ENCODE measurements around the gene FIGNL2.
"Not testable (repeated sequence)": the region's sequence is repeated elsewhere in the genome, so short reads cannot be mapped to it uniquely, and the experiment has no call there.

Gene FIGNL2

DNA sequence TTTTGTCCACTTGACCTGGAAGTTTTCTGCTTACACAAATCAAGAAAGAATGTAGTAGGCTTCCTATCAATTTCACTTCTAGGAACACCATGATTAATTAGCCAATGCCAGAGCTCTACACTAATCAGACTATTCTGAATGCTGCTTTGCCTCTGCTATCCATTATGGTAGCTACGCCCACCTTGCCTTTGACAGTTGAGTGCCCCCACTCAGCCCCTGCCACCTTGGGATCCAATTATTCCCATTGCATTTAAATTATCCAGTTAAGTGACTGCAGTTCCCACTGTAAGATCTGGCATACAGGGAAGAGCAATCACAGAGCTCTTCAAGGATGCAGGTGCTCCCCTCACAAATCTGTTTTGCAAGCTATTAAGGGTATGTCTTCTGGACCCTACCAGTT is 47.5 kb downstream of the FIGNL2 start:
- no peaks in the 10 kb centered on the region for H3K36me3 ChIP-seq (ENCODE audit: control insufficient read depth in 1 of 2, insufficient read depth in 2 of 2, low read length in 2 of 2)
- H3K27ac ChIP-seq (ENCODE audit: low read length): no peak overlapping the region
- no peaks in the 10 kb centered on the region for H3K27me3 ChIP-seq (ENCODE audit: low read depth, low read length)
- no peaks in the 10 kb centered on the region for H3K4me1 ChIP-seq (ENCODE audit: control insufficient read depth in 1 of 2, insufficient read depth in 2 of 2, low read length in 2 of 2)
- H3K4me3 ChIP-seq (ENCODE audit: low read depth in 1 of 2, low read length in 2 of 2): no peak overlapping the region
- no peaks in the 10 kb centered on the region for H3K9me3 ChIP-seq (ENCODE audit: control insufficient read depth in 1 of 2, low read length in 2 of 2)

DNA sequence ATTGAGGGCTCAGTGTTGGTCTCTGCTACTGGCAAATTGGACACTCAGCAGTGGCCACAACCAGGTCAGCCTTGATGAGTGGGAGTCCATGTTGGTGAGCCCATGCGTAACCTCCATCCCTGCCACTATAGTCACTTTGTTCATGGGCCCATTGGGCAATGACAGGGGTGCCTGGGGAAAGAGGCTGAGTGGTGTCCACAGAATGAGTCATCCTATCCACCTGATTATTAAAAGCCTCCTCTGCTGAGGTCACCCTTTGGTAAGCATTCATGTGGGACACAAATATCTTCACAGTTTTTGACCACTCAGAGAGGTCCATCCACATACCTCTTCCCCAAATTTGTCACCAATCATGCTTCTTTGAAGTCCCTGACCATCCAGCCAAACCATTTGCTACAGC is 50.0 kb downstream of the FIGNL2 start:
- Histone ChIP-seq H3K27me3 (ENCODE audit: low read depth, low read length) (no peaks in the 10 kb centered on the region), H3K4me1 (ENCODE audit: control insufficient read depth in 1 of 2, insufficient read depth in 2 of 2, low read length in 2 of 2) (no peaks in the 10 kb centered on the region), H3K9me3 (ENCODE audit: control insufficient read depth in 1 of 2, low read length in 2 of 2) (no peaks in the 10 kb centered on the region), H3K27ac (ENCODE audit: low read length) (no peak overlapping the region), H3K4me3 (ENCODE audit: low read depth in 1 of 2, low read length in 2 of 2) (no peak overlapping the region), H3K36me3 (ENCODE audit: control insufficient read depth in 1 of 2, insufficient read depth in 2 of 2, low read length in 2 of 2) (no peaks in the 10 kb centered on the region)

DNA sequence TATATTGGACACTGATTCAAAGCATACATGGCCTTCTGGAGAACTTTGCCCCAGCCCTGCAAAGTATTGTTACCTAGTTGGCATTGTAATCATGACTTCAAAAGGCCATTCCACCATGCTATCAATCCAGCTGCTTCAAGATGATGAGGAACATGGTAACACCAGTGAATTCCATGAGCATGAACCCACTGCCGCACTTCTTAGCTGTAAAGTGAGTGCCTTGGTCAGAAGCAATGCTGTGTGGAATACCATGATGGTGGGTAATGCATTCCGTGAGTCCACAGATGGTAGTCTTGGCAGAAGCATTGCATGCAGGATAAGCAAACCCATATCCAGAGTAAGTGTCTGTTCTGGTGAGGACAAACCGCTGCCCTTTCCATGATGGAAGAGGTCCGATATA is 50.5 kb downstream of the FIGNL2 start:
- H3K4me3 ChIP-seq (ENCODE audit: low read depth in 1 of 2, low read length in 2 of 2); H3K27me3 ChIP-seq (ENCODE audit: low read depth, low read length); H3K36me3 ChIP-seq (ENCODE audit: control insufficient read depth in 1 of 2, insufficient read depth in 2 of 2, low read length in 2 of 2); H3K9me3 ChIP-seq (ENCODE audit: control insufficient read depth in 1 of 2, low read length in 2 of 2); H3K4me1 ChIP-seq (ENCODE audit: control insufficient read depth in 1 of 2, insufficient read depth in 2 of 2, low read length in 2 of 2); H3K27ac ChIP-seq (ENCODE audit: low read length): not testable (repeated sequence)

DNA sequence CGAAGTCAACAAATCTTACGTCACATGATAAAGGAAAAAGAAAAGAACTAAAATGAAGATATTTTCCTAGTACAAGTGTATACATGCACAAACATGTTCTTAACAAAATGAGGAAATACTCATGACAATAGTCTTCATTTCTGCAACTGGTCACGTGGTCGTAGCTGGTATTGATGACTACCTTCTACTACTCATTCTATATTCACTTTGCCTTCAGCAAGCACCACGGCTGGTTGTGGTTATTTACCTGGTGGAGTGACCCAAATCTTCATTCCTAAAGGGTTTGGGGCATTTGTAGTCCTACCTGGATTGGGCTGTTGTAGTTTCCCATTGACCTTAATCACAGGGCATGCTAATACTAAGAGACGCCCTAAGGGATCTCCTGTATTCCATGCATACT is 51.2 kb downstream of the FIGNL2 start:
- no peaks in the 10 kb centered on the region for H3K4me1 ChIP-seq (ENCODE audit: control insufficient read depth in 1 of 2, insufficient read depth in 2 of 2, low read length in 2 of 2)
- H3K36me3 ChIP-seq (ENCODE audit: control insufficient read depth in 1 of 2, insufficient read depth in 2 of 2, low read length in 2 of 2): no peaks in the 10 kb centered on the region
- no peaks in the 10 kb centered on the region for H3K27me3 ChIP-seq (ENCODE audit: low read depth, low read length)
- no peak overlapping the region for H3K4me3 ChIP-seq (ENCODE audit: low read depth in 1 of 2, low read length in 2 of 2)
- H3K27ac ChIP-seq (ENCODE audit: low read length): no peak overlapping the region
- H3K9me3 ChIP-seq (ENCODE audit: control insufficient read depth in 1 of 2, low read length in 2 of 2): no peaks in the 10 kb centered on the region

DNA sequence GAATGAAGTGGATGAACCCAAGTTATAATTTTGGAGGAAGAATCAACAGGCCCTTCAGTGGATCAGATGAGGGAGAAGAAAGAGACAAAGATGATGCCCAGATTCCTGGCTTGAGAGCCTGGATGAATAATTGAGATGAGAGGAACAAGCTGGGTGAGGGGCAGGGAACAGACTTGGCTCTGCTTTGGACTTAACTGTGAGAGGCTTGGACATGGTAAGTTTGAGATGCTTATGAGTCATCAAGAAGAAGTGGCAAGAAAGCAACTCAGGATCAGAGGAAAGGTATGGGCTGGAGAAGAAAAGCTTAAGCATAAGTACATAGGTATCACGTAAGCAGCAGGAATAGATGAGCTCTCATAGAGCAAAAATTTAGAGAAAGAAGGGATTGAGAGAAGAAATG is 55.3 kb downstream of the FIGNL2 start:
- Histone ChIP-seq H3K36me3 (ENCODE audit: control insufficient read depth in 1 of 2, insufficient read depth in 2 of 2, low read length in 2 of 2) (no peaks in the 10 kb centered on the region), H3K4me1 (ENCODE audit: control insufficient read depth in 1 of 2, insufficient read depth in 2 of 2, low read length in 2 of 2) (no peaks in the 10 kb centered on the region), H3K9me3 (ENCODE audit: control insufficient read depth in 1 of 2, low read length in 2 of 2) (no peaks in the 10 kb centered on the region), H3K27me3 (ENCODE audit: low read depth, low read length) (no peaks in the 10 kb centered on the region), H3K4me3 (ENCODE audit: low read depth in 1 of 2, low read length in 2 of 2) (no peak overlapping the region), H3K27ac (ENCODE audit: low read length) (no peak overlapping the region)

DNA sequence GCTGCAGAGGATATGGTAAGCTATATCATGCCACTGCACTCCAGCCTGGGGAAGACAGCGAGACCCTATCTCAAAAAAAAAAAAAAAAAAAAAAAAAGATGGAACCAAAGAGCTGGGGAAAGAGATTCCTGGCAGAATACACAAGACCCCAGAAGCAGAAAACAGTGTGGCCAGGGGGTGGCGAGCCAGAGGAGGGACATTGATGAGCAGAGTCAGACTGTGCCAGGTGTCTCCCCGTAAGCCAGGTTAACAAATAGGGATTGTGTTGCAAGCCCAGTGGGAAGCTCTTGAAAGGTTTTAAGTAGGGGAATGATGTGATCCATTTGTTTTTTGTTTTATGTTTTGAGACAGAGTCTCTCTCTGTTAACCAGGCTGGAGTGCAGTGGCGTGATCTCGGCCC is 56.1 kb downstream of the FIGNL2 start:
- no peak overlapping the region for H3K4me3 ChIP-seq (ENCODE audit: low read depth in 1 of 2, low read length in 2 of 2)
- no peaks in the 10 kb centered on the region for H3K36me3 ChIP-seq (ENCODE audit: control insufficient read depth in 1 of 2, insufficient read depth in 2 of 2, low read length in 2 of 2)
- no peaks in the 10 kb centered on the region for H3K27me3 ChIP-seq (ENCODE audit: low read depth, low read length)
- H3K27ac ChIP-seq (ENCODE audit: low read length): no peak overlapping the region
- H3K4me1 ChIP-seq (ENCODE audit: control insufficient read depth in 1 of 2, insufficient read depth in 2 of 2, low read length in 2 of 2): no peaks in the 10 kb centered on the region
- no peaks in the 10 kb centered on the region for H3K9me3 ChIP-seq (ENCODE audit: control insufficient read depth in 1 of 2, low read length in 2 of 2)

DNA sequence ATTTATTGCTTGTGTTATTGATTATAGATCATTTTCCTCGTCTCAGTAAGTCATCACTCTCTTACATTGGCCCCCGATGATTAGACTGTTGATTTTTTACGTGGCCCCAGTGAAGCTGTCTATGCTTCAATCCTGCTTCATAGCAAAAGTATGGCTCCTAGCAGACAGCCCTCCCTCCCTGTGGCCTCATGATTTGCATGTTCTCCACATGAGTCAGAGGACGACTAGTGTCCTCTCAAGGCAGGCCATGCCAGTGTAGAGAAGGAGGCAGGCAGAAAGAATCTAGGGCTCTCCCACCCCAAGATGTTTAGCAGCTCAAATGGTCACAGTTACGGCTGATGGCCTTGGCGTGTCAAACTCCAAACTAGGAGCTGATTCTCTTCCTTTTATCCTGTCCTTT is 59.6 kb downstream of the FIGNL2 start:
- H3K27ac ChIP-seq (ENCODE audit: low read length): no peak overlapping the region

DNA sequence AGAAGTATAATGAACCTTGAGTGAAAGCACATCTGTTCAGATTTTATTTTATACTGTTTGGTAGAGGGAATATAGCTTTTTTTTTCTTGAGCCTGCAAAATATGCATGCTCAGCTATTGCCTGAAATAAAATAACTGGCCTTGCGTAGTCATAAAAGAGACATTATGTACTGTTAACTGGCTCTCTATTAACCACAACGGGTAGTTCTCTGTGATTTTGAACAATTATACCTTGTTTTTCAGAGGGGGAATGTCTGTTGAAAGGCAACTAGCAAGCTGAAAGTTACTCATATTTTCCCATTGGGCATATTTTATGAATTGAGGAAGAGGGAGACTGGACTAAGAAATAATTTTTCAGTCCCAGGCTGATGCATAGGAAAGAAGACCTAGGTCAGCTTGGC is 62.6 kb downstream of the FIGNL2 start:
- Histone ChIP-seq H3K9me3 (ENCODE audit: control insufficient read depth in 1 of 2, low read length in 2 of 2) (no peaks in the 10 kb centered on the region), H3K4me3 (ENCODE audit: low read depth in 1 of 2, low read length in 2 of 2) (no peak overlapping the region), H3K36me3 (ENCODE audit: control insufficient read depth in 1 of 2, insufficient read depth in 2 of 2, low read length in 2 of 2) (no peaks in the 10 kb centered on the region), H3K27me3 (ENCODE audit: low read depth, low read length) (no peaks in the 10 kb centered on the region), H3K4me1 (ENCODE audit: control insufficient read depth in 1 of 2, insufficient read depth in 2 of 2, low read length in 2 of 2) (no peaks in the 10 kb centered on the region), H3K27ac (ENCODE audit: low read length) (no peak overlapping the region)

More for the DNA sequence above, 59.6 kb downstream of the FIGNL2 start:
- H3K27me3 ChIP-seq (ENCODE audit: low read depth, low read length): no peaks in the 10 kb centered on the region
- H3K4me3 ChIP-seq (ENCODE audit: low read depth in 1 of 2, low read length in 2 of 2): no peak overlapping the region
- H3K9me3 ChIP-seq (ENCODE audit: control insufficient read depth in 1 of 2, low read length in 2 of 2): no peaks in the 10 kb centered on the region
- no peaks in the 10 kb centered on the region for H3K36me3 ChIP-seq (ENCODE audit: control insufficient read depth in 1 of 2, insufficient read depth in 2 of 2, low read length in 2 of 2)
- no peaks in the 10 kb centered on the region for H3K4me1 ChIP-seq (ENCODE audit: control insufficient read depth in 1 of 2, insufficient read depth in 2 of 2, low read length in 2 of 2)

DNA sequence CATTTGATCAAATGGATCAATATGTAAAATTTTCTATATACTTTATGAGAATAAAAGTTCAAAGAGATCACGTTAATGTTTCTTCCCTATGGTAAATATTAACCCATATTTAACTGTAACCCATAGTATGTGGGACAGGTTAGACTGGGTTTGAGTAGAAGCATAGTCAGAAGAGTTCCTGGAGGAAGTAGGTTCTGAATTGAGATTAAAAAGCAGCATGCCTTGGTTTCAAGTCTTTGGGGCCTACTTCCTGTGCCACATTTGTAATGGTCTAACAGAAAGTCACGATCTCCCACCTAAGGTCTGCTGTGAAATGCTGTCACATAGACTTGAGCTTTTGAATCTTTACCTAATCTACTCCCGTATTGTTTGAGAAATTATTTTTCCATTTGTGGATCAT is 63.8 kb downstream of the FIGNL2 start:
- Histone ChIP-seq H3K27ac (ENCODE audit: low read length) (no peak overlapping the region), H3K27me3 (ENCODE audit: low read depth, low read length) (no peaks in the 10 kb centered on the region), H3K4me1 (ENCODE audit: control insufficient read depth in 1 of 2, insufficient read depth in 2 of 2, low read length in 2 of 2) (no peaks in the 10 kb centered on the region), H3K4me3 (ENCODE audit: low read depth in 1 of 2, low read length in 2 of 2) (no peak overlapping the region), H3K9me3 (ENCODE audit: control insufficient read depth in 1 of 2, low read length in 2 of 2) (no peaks in the 10 kb centered on the region), H3K36me3 (ENCODE audit: control insufficient read depth in 1 of 2, insufficient read depth in 2 of 2, low read length in 2 of 2) (no peaks in the 10 kb centered on the region)

DNA sequence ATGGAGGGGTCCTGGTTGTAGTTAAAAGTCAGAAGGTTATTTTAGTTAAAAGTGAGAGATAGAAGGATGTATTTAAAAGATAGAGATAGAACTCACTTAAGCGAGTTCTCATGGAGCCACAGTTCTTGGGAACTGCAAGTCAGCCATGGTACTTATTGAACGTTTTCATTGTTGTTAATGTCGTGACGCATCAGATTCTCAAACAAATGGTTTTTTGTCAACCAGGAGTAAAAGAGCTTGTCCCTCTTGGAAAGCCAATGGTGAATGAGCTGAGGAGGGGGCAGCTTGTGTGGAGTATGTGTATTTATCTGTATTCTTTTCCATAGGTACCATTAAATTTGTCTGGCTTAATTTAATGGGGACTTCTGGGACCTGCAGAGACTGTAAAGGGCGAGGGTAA is 68.6 kb downstream of the FIGNL2 start:
- Histone ChIP-seq H3K9me3 (ENCODE audit: control insufficient read depth in 1 of 2, low read length in 2 of 2) (no peaks in the 10 kb centered on the region), H3K4me3 (ENCODE audit: low read depth in 1 of 2, low read length in 2 of 2) (no peak overlapping the region), H3K4me1 (ENCODE audit: control insufficient read depth in 1 of 2, insufficient read depth in 2 of 2, low read length in 2 of 2) (no peaks in the 10 kb centered on the region), H3K36me3 (ENCODE audit: control insufficient read depth in 1 of 2, insufficient read depth in 2 of 2, low read length in 2 of 2) (no peaks in the 10 kb centered on the region), H3K27me3 (ENCODE audit: low read depth, low read length) (no peaks in the 10 kb centered on the region), H3K27ac (ENCODE audit: low read length) (no peak overlapping the region)

DNA sequence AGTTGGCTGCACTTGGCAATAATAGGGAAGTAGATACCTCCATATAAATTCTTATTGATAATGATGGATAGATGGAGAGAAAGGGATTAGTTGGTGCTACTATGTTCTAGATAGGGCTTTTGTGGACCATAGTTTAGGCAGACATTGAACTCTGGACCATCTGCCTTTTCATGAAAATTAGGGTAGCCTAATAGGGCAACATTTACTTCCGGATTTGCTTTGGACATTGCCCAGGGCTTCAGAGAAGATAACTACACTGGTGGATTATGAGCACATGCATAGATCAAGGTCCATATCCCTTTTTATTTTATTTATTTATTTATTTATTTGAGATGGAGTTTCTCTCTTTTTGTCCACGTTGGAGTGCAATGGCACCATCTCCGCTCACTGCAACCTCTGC is 70.5 kb downstream of the FIGNL2 start:
- no peak overlapping the region for H3K27ac ChIP-seq (ENCODE audit: low read length)

DNA sequence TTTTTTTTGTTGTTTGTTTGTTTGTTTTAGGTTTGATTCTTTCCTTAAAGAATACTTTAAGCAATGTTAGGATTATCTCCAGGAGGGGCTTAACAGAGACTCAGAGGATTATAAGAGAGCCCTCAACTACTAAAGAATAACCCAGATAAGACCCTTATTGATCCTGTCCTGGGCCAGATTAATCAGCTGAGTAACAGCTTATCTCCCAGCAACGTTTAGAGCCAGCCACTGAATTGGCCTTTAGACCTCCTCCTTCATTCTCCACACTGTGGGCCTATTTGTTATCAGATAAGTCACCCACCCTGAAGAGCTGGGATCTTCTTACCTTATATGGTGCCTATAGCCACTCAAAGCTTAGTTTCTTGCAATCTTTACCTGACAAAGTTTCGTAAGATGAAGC is 71.1 kb downstream of the FIGNL2 start:
- H3K4me1 ChIP-seq (ENCODE audit: control insufficient read depth in 1 of 2, insufficient read depth in 2 of 2, low read length in 2 of 2): no peaks in the 10 kb centered on the region
- no peak overlapping the region for H3K27ac ChIP-seq (ENCODE audit: low read length)
- no peaks in the 10 kb centered on the region for H3K27me3 ChIP-seq (ENCODE audit: low read depth, low read length)
- no peak overlapping the region for H3K4me3 ChIP-seq (ENCODE audit: low read depth in 1 of 2, low read length in 2 of 2)
- H3K36me3 ChIP-seq (ENCODE audit: control insufficient read depth in 1 of 2, insufficient read depth in 2 of 2, low read length in 2 of 2): no peaks in the 10 kb centered on the region
- no peaks in the 10 kb centered on the region for H3K9me3 ChIP-seq (ENCODE audit: control insufficient read depth in 1 of 2, low read length in 2 of 2)

More for the DNA sequence above, 70.5 kb downstream of the FIGNL2 start:
- Histone ChIP-seq H3K36me3 (ENCODE audit: control insufficient read depth in 1 of 2, insufficient read depth in 2 of 2, low read length in 2 of 2) (no peaks in the 10 kb centered on the region), H3K9me3 (ENCODE audit: control insufficient read depth in 1 of 2, low read length in 2 of 2) (no peaks in the 10 kb centered on the region), H3K4me1 (ENCODE audit: control insufficient read depth in 1 of 2, insufficient read depth in 2 of 2, low read length in 2 of 2) (no peaks in the 10 kb centered on the region), H3K4me3 (ENCODE audit: low read depth in 1 of 2, low read length in 2 of 2) (no peak overlapping the region), H3K27me3 (ENCODE audit: low read depth, low read length) (no peaks in the 10 kb centered on the region)

All from muscle layer of duodenum (tissue), 2 donors.